Left lung (tissue), 10 donors: ENCODE results near the gene SCAPER. TPM values are rescaled to one million over a fixed set of nuclear protein-coding genes. Genes with fewer than 3 reads are reported as not detected.
A peak's percentile ranks its signal among the peaks of the same experiment; 100 is the strongest.

ENCODE experiments used
- ATAC-seq: fragments of 200-7000 bp; cut with Tn5 transposase; one replicate; pipeline ENCODE4 v1.9.1; 2020; ENCODE audit warnings: moderate library complexity
- DNase-seq, 4 donors: peaks; one replicate each; pipeline ENCODE4 v3.0.0-alpha.2; 2013 to 2020
- H3K27ac ChIP-seq, 2 donors: fragments of 200-600 bp; sonication (generic) in 1 of 2; one replicate each; pipeline versions ENCODE4 v1.5.0 to v1.8.0; 2020 to 2021
- H3K27me3 ChIP-seq, 2 donors: fragments of 200-600 bp; sonication (generic) in 1 of 2; one replicate each; pipeline versions ENCODE4 v1.5.0 to v1.8.0; 2020 to 2021
- H3K36me3 ChIP-seq, 2 donors: fragments of 200-600 bp; sonication (generic) in 1 of 2; one replicate each; pipeline versions ENCODE4 v1.5.0 to v1.8.0; 2020 to 2021
- H3K4me1 ChIP-seq, 2 donors: fragments of 200-600 bp; one replicate each; pipeline ENCODE4 v1.8.0; 2021
- H3K4me3 ChIP-seq, 2 donors: fragments of 200-600 bp; sonication (generic) in 1 of 2; one replicate each; pipeline versions ENCODE4 v1.5.0 to v1.8.0; 2020 to 2021; ENCODE audit warnings: mild to moderate bottlenecking in 1 of 2
- H3K9me3 ChIP-seq, 2 donors: fragments of 200-600 bp; sonication (generic) in 1 of 2; one replicate each; pipeline versions ENCODE4 v1.5.0 to v1.8.0; 2020 to 2021
- intact Hi-C, 2 donors: fragments of 100-400 bp; cut with DNase I; formaldehyde crosslinking; loops; one replicate each; pipeline versions ENCODE4 v1.11.2 to v1.14.2; 2022
- polyA plus RNA-seq, 6 donors: library from polyadenylated mRNA; unstranded; fragments of 120-200 nt; gene quantifications; one replicate each; pipeline ENCODE4 v1.2.1, GENCODE V29; 2013; ENCODE audit not compliant: insufficient read length in 6 of 6
- total RNA-seq, 2 donors: library from RNA; stranded (reverse); fragmentation: NEBNext Ultra II Directional; extraction: Animal tissue kit (Norgen Biotek cat#: 25700); gene quantifications; one replicate each; pipeline ENCODE4 v1.2.1, GENCODE V29; 2021
- TF ChIP-seq, protein P1 (sequence below), 2 donors: fragments of 200-600 bp; sonication (generic) in 1 of 2; IDR thresholded peaks; one replicate each; pipeline versions ENCODE4 v1.5.0 to v1.8.0; 2021; ENCODE audit warnings: antibody characterized with exemption in 2 of 2
- donor health status: DM: no; HTN: yes; CAD: no.
- donor health status: DM: no; HTN: no; CAD: no.

Gene SCAPER
- total and polyA plus RNA-seq, 8 donors: 18.3 to 30.0 (median 26.6) TPM

DNA sequence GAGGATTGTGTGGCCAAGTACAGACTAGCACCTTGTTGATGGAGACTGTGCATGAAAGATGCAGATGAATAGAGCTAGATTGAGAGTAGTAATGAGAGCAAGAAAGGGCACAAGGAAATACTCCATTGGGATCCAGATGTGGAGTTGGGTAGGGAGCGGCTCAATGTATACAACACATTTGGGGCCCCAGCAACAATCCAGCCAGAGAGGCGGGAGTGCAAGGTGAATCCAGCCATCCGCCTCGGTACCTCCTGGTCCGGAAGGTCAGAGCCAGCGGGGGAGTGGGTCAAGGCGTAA is 559.6 kb downstream of the SCAPER start:
- DNase-seq: no peak

DNA sequence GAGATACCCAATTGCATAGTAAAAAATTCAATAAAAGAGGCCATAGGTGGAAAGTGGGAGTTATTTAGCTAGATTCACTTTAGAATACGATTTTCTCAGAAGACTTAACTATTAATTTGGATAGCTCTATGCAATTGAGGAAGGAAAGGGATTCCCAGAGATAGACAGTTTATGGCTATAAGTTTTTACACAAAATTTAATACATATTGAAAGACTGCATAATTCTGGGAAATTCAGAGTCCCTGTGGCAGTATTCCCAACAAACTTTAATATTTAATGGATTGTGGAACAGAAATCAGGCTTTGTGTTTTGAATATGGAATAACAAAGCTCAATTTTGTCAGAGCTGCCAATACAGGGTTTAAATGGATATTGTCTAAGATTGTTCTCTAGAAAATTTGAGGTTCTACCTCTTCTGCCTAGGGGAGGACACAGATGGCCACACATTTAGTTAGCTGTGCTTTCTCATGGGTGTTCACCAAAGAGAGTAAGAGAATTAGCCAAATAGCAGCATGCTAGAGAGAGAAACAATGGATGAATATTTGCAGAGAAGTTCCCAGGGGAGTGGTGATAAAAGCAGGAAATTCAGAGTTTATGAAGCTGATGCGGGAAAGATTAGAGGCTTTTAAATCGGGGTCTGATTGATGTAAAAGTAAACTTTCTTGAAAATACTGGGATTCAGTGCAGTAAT is 560.1 kb downstream of the SCAPER start:
- ATAC-seq: no peak

More for the DNA sequence above, 559.6 kb downstream of the SCAPER start:
- TF ChIP-seq, protein P1, sequence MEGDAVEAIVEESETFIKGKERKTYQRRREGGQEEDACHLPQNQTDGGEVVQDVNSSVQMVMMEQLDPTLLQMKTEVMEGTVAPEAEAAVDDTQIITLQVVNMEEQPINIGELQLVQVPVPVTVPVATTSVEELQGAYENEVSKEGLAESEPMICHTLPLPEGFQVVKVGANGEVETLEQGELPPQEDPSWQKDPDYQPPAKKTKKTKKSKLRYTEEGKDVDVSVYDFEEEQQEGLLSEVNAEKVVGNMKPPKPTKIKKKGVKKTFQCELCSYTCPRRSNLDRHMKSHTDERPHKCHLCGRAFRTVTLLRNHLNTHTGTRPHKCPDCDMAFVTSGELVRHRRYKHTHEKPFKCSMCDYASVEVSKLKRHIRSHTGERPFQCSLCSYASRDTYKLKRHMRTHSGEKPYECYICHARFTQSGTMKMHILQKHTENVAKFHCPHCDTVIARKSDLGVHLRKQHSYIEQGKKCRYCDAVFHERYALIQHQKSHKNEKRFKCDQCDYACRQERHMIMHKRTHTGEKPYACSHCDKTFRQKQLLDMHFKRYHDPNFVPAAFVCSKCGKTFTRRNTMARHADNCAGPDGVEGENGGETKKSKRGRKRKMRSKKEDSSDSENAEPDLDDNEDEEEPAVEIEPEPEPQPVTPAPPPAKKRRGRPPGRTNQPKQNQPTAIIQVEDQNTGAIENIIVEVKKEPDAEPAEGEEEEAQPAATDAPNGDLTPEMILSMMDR (IDR thresholded peaks at IDR 0.05): no peak
- peaks cover 80 to 87% of the 10 kb centered on the region in 2 donors for H3K27me3 ChIP-seq
- intact Hi-C loops: no loop called here
- H3K4me1 ChIP-seq: peaks cover 20 to 51% of the 10 kb centered on the region in 2 donors
- no peak overlapping the region for H3K27ac ChIP-seq
- peak overlapping the region in 1 of 2 donors; percentile 32 for H3K4me3 ChIP-seq
- no peaks in the 10 kb centered on the region for H3K36me3 ChIP-seq
- ATAC-seq: no peak
- no peaks in the 10 kb centered on the region for H3K9me3 ChIP-seq

DNA sequence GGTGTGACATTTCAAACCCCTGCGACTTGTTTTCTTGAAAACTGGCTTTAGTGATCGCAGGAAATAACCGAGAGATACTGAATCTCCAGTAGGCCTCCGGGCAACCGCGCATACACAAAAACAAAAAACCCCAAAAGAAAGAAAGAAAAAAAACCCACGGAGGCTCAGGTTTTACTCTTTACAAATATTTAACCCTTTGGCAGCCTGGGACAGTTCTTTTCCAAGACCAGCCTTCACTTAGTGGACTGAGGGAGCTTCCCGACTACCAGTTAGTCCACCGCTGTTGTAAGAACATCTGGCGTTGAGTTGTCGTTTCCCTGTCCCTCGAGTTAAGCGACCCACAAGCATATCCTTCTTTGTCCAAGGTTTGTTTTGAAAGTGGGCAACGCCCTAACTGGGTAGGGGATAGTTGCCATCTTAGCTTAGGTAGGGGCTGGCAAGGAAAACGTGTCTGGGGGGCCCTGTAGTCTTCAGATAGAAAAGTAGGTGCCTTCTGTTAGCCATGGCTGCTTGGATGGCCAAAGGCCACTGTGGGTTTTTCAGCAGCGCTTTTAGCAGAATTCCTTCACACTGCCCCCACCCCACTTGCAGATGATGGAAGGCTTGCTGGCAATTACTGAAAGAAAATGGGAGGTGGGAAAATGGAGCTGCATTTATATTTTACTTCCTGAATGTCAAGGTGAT is 561.7 kb downstream of the SCAPER start:
- Histone ChIP-seq H3K4me3 (no peak overlapping the region), H3K36me3 (no peaks in the 10 kb centered on the region), H3K27ac (no peak overlapping the region), H3K4me1 (peaks cover 26 to 71% of the 10 kb centered on the region in 2 donors), H3K27me3 (peaks cover 99 to 100% of the 10 kb centered on the region in 2 donors), H3K9me3 (no peaks in the 10 kb centered on the region)
- intact Hi-C loops: no loop called here
- ATAC-seq (no peak), DNase-seq (no peak)
- TF ChIP-seq, protein P1 (IDR thresholded peaks at IDR 0.05): no peak

More for the DNA sequence above, 560.1 kb downstream of the SCAPER start:
- peaks cover 25 to 56% of the 10 kb centered on the region in 2 donors for H3K4me1 ChIP-seq
- TF ChIP-seq, protein P1 (IDR thresholded peaks at IDR 0.05): no peak
- intact Hi-C loops: no loop called here
- no peaks in the 10 kb centered on the region for H3K9me3 ChIP-seq
- no peaks in the 10 kb centered on the region for H3K36me3 ChIP-seq
- H3K4me3 ChIP-seq: no peak overlapping the region
- no peak for DNase-seq
- peaks cover 85 to 92% of the 10 kb centered on the region in 2 donors for H3K27me3 ChIP-seq
- H3K27ac ChIP-seq: no peak overlapping the region

DNA sequence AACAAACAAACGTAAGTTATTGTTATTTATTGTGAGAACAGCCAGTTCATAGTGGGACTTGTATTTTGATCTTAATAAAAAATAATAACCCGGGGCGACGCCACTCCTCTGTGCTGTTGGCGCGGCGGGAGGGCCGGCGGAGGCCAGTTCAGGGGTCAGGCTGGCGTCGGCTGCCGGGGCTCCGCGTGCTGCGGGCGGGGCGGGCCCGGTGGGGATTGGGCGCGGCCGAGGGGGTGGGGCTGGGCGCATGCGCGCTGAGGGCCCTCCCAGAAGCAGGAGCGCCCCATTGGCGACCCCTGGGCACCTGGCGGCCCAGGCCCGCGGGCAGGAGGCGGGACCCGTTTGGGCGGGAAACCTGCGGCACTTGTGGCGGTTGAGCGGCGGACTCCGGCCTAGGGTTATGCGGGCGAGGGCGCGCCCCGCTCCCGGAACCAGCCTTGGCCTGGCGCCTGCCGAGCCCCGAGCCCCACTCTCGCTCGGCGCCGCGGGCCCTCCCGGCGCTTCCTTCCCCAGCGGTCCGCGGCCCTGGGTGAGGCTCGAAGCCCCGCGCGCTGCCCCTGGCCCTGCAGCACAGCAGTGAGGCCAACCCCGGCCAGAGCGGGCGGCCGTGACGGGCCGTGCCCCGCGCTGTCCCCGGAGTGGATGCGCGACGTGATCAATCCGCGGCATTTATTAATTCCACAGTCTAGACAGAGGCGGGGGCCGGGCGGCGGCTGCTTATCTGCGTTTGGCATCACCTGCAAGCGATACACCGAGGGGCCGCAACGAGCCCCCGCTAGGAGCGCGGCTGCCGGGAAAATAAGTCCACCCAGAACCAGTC is 562.5 kb downstream of the SCAPER start:
- DNase-seq: peak in 1 of 4 donors; percentile 83
- peaks cover 100% of the 10 kb centered on the region in 2 donors for H3K27me3 ChIP-seq
- H3K4me1 ChIP-seq: peaks cover 26 to 80% of the 10 kb centered on the region in 2 donors

More for the DNA sequence above, 562.5 kb downstream of the SCAPER start:
- TF ChIP-seq, protein P1 (IDR thresholded peaks at IDR 0.05): no peak
- H3K4me3 ChIP-seq: peak overlapping the region in 1 of 2 donors; percentile 11
- H3K27ac ChIP-seq: no peak overlapping the region
- H3K9me3 ChIP-seq: no peaks in the 10 kb centered on the region
- no peak for ATAC-seq
- H3K36me3 ChIP-seq: no peaks in the 10 kb centered on the region
- intact Hi-C loops: no loop called here
